MG63 (cell line): Measurements from ENCODE around the gene TTC7B. TPM values are rescaled to one million over a fixed set of nuclear protein-coding genes. Genes with fewer than 3 reads are reported as not detected.
"Not testable (repeated sequence)": the region's sequence is repeated elsewhere in the genome, so short reads cannot be mapped to it uniquely, and the experiment has no call there.

Source experiments
- DNase-seq: peaks from one replicate; pipeline ENCODE4 v3.0.0-alpha.2; 2020
- H3K27me3 ChIP-seq: fragments of 250-450 bp; sonication (Bioruptor Pico); 2 replicates; pipeline ENCODE4 v1.5.1; 2020; ENCODE audit warnings: mild to moderate bottlenecking, moderate library complexity
- H3K36me3 ChIP-seq: fragments of 250-450 bp; sonication (Bioruptor Pico); 2 replicates; pipeline ENCODE4 v1.5.1; 2020; ENCODE audit warnings: mild to moderate bottlenecking, moderate library complexity
- H3K4me3 ChIP-seq: fragments of 250-450 bp; sonication (Bioruptor Pico); 2 replicates; pipeline ENCODE4 v1.5.1; 2020; ENCODE audit warnings: mild to moderate bottlenecking, moderate library complexity
- H3K9me3 ChIP-seq: fragments of 250-450 bp; sonication (Bioruptor Pico); 2 replicates; pipeline ENCODE4 v1.5.1; 2020; ENCODE audit warnings: mild to moderate bottlenecking, moderate library complexity
- total RNA-seq: library from RNA; depleted of rRNA; stranded (reverse); fragments of >200 nt; shearing (Covaris generic); gene quantifications from 2 replicates; pipeline ENCODE4 v1.2.3, GENCODE V29; 2014; ENCODE audit warnings: low replicate concordance

The TTC7B gene
- total RNA-seq, 1 experiment from 2014 or later: 30.0 TPM

- not testable (repeated sequence) for H3K9me3 ChIP-seq, H3K27me3 ChIP-seq, H3K4me3 ChIP-seq, DNase-seq, H3K36me3 ChIP-seq
Measured at GRCh38 chr14:90838531-90838930, 22.3 kb upstream of the TTC7B start.

GRCh38 chr14:90837355-90837754 lies 21.1 kb upstream of the TTC7B start:
- no peak for DNase-seq

GRCh38 chr14:90836692-90837063 lies 20.4 kb upstream of the TTC7B start:
- no peak for DNase-seq
- no peaks in the 10 kb centered on the region for H3K9me3 ChIP-seq

More at GRCh38 chr14:90837355-90837754, 21.1 kb upstream of the TTC7B start:
- Histone ChIP-seq H3K4me3 (no peak overlapping the region), H3K36me3 (no peaks in the 10 kb centered on the region), H3K9me3 (no peaks in the 10 kb centered on the region), H3K27me3 (no peaks in the 10 kb centered on the region)

GRCh38 chr14:90831821-90832220 lies 15.6 kb upstream of the TTC7B start:
- no peaks in the 10 kb centered on the region for H3K27me3 ChIP-seq
- no peak for DNase-seq
- no peaks in the 10 kb centered on the region for H3K36me3 ChIP-seq
- no peak overlapping the region for H3K4me3 ChIP-seq
- no peaks in the 10 kb centered on the region for H3K9me3 ChIP-seq

More at GRCh38 chr14:90836692-90837063, 20.4 kb upstream of the TTC7B start:
- H3K36me3 ChIP-seq: no peaks in the 10 kb centered on the region
- H3K4me3 ChIP-seq: no peak overlapping the region
- H3K27me3 ChIP-seq: no peaks in the 10 kb centered on the region

- Histone ChIP-seq H3K27me3 (no peaks in the 10 kb centered on the region), H3K9me3 (no peaks in the 10 kb centered on the region), H3K4me3 (no peak overlapping the region), H3K36me3 (no peaks in the 10 kb centered on the region)
- no peak for DNase-seq
Measured at GRCh38 chr14:90830931-90831701, 14.9 kb upstream of the TTC7B start.

GRCh38 chr14:90829677-90830076 lies 13.4 kb upstream of the TTC7B start:
- DNase-seq: no peak
- Histone ChIP-seq H3K36me3 (no peaks in the 10 kb centered on the region), H3K27me3 (no peaks in the 10 kb centered on the region), H3K9me3 (no peaks in the 10 kb centered on the region), H3K4me3 (no peak overlapping the region)

GRCh38 chr14:90828642-90829487 lies 12.6 kb upstream of the TTC7B start:
- DNase-seq: no peak
- no peaks in the 10 kb centered on the region for H3K27me3 ChIP-seq
- no peaks in the 10 kb centered on the region for H3K36me3 ChIP-seq
- H3K9me3 ChIP-seq: no peaks in the 10 kb centered on the region
- peak overlapping the region; percentile 21; the same call in 1 of the 2 replicates for H3K4me3 ChIP-seq

- H3K4me3 ChIP-seq: peak overlapping the region; percentile 42
- H3K27me3 ChIP-seq: no peaks in the 10 kb centered on the region
- no peaks in the 10 kb centered on the region for H3K36me3 ChIP-seq
- DNase-seq: peak; percentile 90
- H3K9me3 ChIP-seq: no peaks in the 10 kb centered on the region; the same call in 1 of the 2 replicates
Measured at GRCh38 chr14:90827919-90828610, 11.8 kb upstream of the TTC7B start.

- not testable (repeated sequence) for H3K9me3 ChIP-seq, H3K27me3 ChIP-seq, H3K4me3 ChIP-seq, H3K36me3 ChIP-seq, DNase-seq
Measured at GRCh38 chr14:90823542-90823941, 7.3 kb upstream of the TTC7B start.

GRCh38 chr14:90820958-90821357 lies 4.7 kb upstream of the TTC7B start:
- Histone ChIP-seq H3K9me3 (peaks cover 2% of the 10 kb centered on the region; the same call in 1 of the 2 replicates), H3K27me3 (no peaks in the 10 kb centered on the region), H3K36me3 (no peaks in the 10 kb centered on the region), H3K4me3 (no peak overlapping the region)
- DNase-seq: peak; percentile 76

- Histone ChIP-seq H3K27me3 (no peaks in the 10 kb centered on the region), H3K36me3 (no peaks in the 10 kb centered on the region), H3K4me3 (no peak overlapping the region), H3K9me3 (peaks cover 2% of the 10 kb centered on the region; the same call in 1 of the 2 replicates)
- DNase-seq: no peak
Measured at GRCh38 chr14:90819734-90820393, 3.6 kb upstream of the TTC7B start.

GRCh38 chr14:90818715-90819114 lies 2.5 kb upstream of the TTC7B start:
- H3K36me3 ChIP-seq: no peaks in the 10 kb centered on the region
- no peaks in the 10 kb centered on the region for H3K27me3 ChIP-seq
- DNase-seq: no peak

GRCh38 chr14:90816681-90817436 lies 629 bp upstream of the TTC7B start:
- DNase-seq: no peak
- Histone ChIP-seq H3K27me3 (no peaks in the 10 kb centered on the region), H3K36me3 (no peaks in the 10 kb centered on the region), H3K9me3 (no peaks in the 10 kb centered on the region), H3K4me3 (no peak overlapping the region)

More at GRCh38 chr14:90818715-90819114, 2.5 kb upstream of the TTC7B start:
- Histone ChIP-seq H3K4me3 (no peak overlapping the region), H3K9me3 (peaks cover 2% of the 10 kb centered on the region; the same call in 1 of the 2 replicates)

- Histone ChIP-seq H3K9me3 (no peaks in the 10 kb centered on the region), H3K27me3 (no peaks in the 10 kb centered on the region), H3K36me3 (no peaks in the 10 kb centered on the region), H3K4me3 (peak overlapping the region; percentile 55)
- DNase-seq: no peak
Measured at GRCh38 chr14:90815572-90815821, 733 bp downstream of the TTC7B start.

GRCh38 chr14:90814806-90815571 lies 1.2 kb downstream of the TTC7B start:
- Histone ChIP-seq H3K27me3 (no peaks in the 10 kb centered on the region), H3K9me3 (no peaks in the 10 kb centered on the region), H3K36me3 (no peaks in the 10 kb centered on the region), H3K4me3 (peak overlapping the region; percentile 55)
- DNase-seq: no peak
